Nephron (organoid): Measurements from ENCODE around the gene ESPN.

Experiments used
- H3K27ac Mint-ChIP-seq, 3 experiments: 2 replicates each; pipeline ENCODE4 v1.8.0; 2020; ENCODE audit warnings: mixed read lengths in 3 of 3, mild to moderate bottlenecking in 2 of 3, moderate library complexity in 1 of 3
- H3K27me3 Mint-ChIP-seq: 2 replicates; pipeline ENCODE4 v1.8.0; 2021; ENCODE audit warnings: low read depth, mild to moderate bottlenecking, moderate library complexity, mixed read lengths
- H3K36me3 Mint-ChIP-seq: 2 replicates; pipeline ENCODE4 v1.8.0; 2020; ENCODE audit warnings: low read depth, mixed read lengths
- H3K4me1 Mint-ChIP-seq: 2 replicates; pipeline ENCODE4 v1.8.0; 2020; ENCODE audit warnings: mixed read lengths
- H3K4me3 Mint-ChIP-seq, 3 experiments: 2 replicates each; pipeline ENCODE4 v1.8.0; 2020; ENCODE audit warnings: mild to moderate bottlenecking in 3 of 3, mixed read lengths in 3 of 3, moderate library complexity in 2 of 3
- H3K9me3 Mint-ChIP-seq: 2 replicates; pipeline ENCODE4 v1.8.0; 2020; ENCODE audit warnings: mixed read lengths
- CTCF ChIP-seq, 3 experiments: fragments of 200-600 bp; sonication (generic); IDR thresholded peaks; one replicate each; pipeline ENCODE4 v1.5.0; 2021; ENCODE audit warnings: antibody characterized with exemption in 3 of 3; ENCODE audit not compliant: unreplicated experiment in 3 of 3

Gene ESPN

GRCh38 chr1:6487804-6488484 lies 63.4 kb downstream of the ESPN start:
- no peaks in the 10 kb centered on the region for H3K9me3 Mint-ChIP-seq
- peaks cover 17% of the 10 kb centered on the region for H3K4me1 Mint-ChIP-seq
- no peak overlapping the region for H3K27ac Mint-ChIP-seq
- peak overlapping the region; percentile 67 to 88 (median 72) for H3K4me3 Mint-ChIP-seq
- no peaks in the 10 kb centered on the region for H3K36me3 Mint-ChIP-seq
- peaks cover 15% of the 10 kb centered on the region for H3K27me3 Mint-ChIP-seq
- TF ChIP-seq CTCF (IDR thresholded peaks at IDR 0.05; ENCODE audit: unreplicated experiment in 3 of 3): no peak

GRCh38 chr1:6488602-6489382 lies 64.2 kb downstream of the ESPN start:
- no peak for TF ChIP-seq CTCF (IDR thresholded peaks at IDR 0.05; ENCODE audit: unreplicated experiment in 3 of 3)
- Mint-ChIP-seq H3K27me3 (peaks cover 15% of the 10 kb centered on the region), H3K9me3 (no peaks in the 10 kb centered on the region), H3K4me1 (peaks cover 17% of the 10 kb centered on the region), H3K36me3 (no peaks in the 10 kb centered on the region), H3K27ac (no peak overlapping the region), H3K4me3 (no peak overlapping the region)

GRCh38 chr1:6489383-6489765 lies 64.8 kb downstream of the ESPN start:
- Mint-ChIP-seq H3K4me3 (peak overlapping the region; percentile 70 to 80 (median 76)), H3K36me3 (no peaks in the 10 kb centered on the region), H3K27ac (no peak overlapping the region), H3K9me3 (no peaks in the 10 kb centered on the region), H3K27me3 (peaks cover 15% of the 10 kb centered on the region), H3K4me1 (peaks cover 17% of the 10 kb centered on the region)
- TF ChIP-seq CTCF (IDR thresholded peaks at IDR 0.05; ENCODE audit: unreplicated experiment in 3 of 3): no peak

GRCh38 chr1:6489799-6490180 lies 65.2 kb downstream of the ESPN start:
- H3K9me3 Mint-ChIP-seq: no peaks in the 10 kb centered on the region
- H3K4me1 Mint-ChIP-seq: peaks cover 17% of the 10 kb centered on the region
- H3K27ac Mint-ChIP-seq: no peak overlapping the region
- peaks cover 15% of the 10 kb centered on the region for H3K27me3 Mint-ChIP-seq
- H3K36me3 Mint-ChIP-seq: no peaks in the 10 kb centered on the region
- H3K4me3 Mint-ChIP-seq: peak overlapping the region; percentile 70 to 80 (median 76)
- TF ChIP-seq CTCF (IDR thresholded peaks at IDR 0.05; ENCODE audit: unreplicated experiment in 3 of 3): peak; percentile 90 to 96 (median 95)

- Mint-ChIP-seq H3K27me3 (peaks cover 15% of the 10 kb centered on the region), H3K4me1 (peaks cover 17% of the 10 kb centered on the region), H3K9me3 (no peaks in the 10 kb centered on the region), H3K36me3 (no peaks in the 10 kb centered on the region), H3K4me3 (peak overlapping the region; percentile 80 to 83 (median 82)), H3K27ac (no peak overlapping the region)
- peak; percentile 0 to 49 (median 26) for TF ChIP-seq CTCF (IDR thresholded peaks at IDR 0.05; ENCODE audit: unreplicated experiment in 3 of 3)
These were observed 65.9 kb downstream of the ESPN start for GRCh38 chr1:6490181-6491080.
